A549 treated with ZK216348 at 1 μM for 4 hours (cell line): Measurements from ENCODE around the gene TRIM49D1. TPM values are rescaled to one million over a fixed set of nuclear protein-coding genes. Genes with fewer than 3 reads are reported as not detected.

Experiments used
- total RNA-seq: library from RNA; stranded (reverse); fragments of 200-300 nt; extraction: Qiagen RNA extraction; gene quantifications from 5 replicates; pipeline ENCODE4 v1.2.3, GENCODE V29; 2022; ENCODE audit warnings: low read depth

Gene TRIM49D1
- 0.09 TPM in 1 of 5 replicates, not detected in the others for total RNA-seq

GRCh38 chr11:89922195-89922660, at the start of gene TRIM49D1:
Gene TRIM49D1 (minus strand): TSS chr11:89922245. CDS start chr11:89917710, 4,535 bp downstream.

GRCh38 chr11:89965737-89966136, 43.7 kb upstream of the TRIM49D1 start, which contains the start of gene TRIM64:
Gene TRIM64 (plus strand): TSS chr11:89966037. CDS start chr11:89968504, 2,467 bp downstream.

GRCh38 chr11:89923764-89924163, 1.7 kb upstream of the TRIM49D1 start, which contains the start of gene TRIM49D2:
Gene TRIM49D2 (plus strand): TSS chr11:89924064. CDS start chr11:89926762, 2,698 bp downstream.

Other genes with a start within 250 kb of the TRIM49D1 start
- gene TRIM77, start 211.9 kb downstream of the TRIM49D1 start, total RNA-seq, result not detected in 5 replicates
- not detected in 5 replicates for gene TRIM49, start 113.7 kb downstream of the TRIM49D1 start, total RNA-seq
- not detected in 5 replicates for gene TRIM64B, start 43.8 kb downstream of the TRIM49D1 start, total RNA-seq
- not detected in 5 replicates for gene TRIM49D2, start 1.8 kb upstream of the TRIM49D1 start, total RNA-seq
- gene TRIM64, start 43.8 kb upstream of the TRIM49D1 start, total RNA-seq, result not detected in 5 replicates
- gene TRIM49C, start 108.9 kb upstream of the TRIM49D1 start, total RNA-seq, result not detected in 5 replicates
- gene UBTFL1, start 163.7 kb upstream of the TRIM49D1 start, total RNA-seq, result not detected in 5 replicates
- gene NAALAD2, start 212.4 kb upstream of the TRIM49D1 start, total RNA-seq, result not detected in 5 replicates